ENCODE data around the gene ATXN7L3B.

Gene ATXN7L3B

GRCh38 chr12:74541074-74541473 lies 3.4 kb downstream of the ATXN7L3B start:
- in situ Hi-C loops (cut with MboI; ENCODE audit: low pct_unique_long_range_greater_than_20kb, low sequenced_read_pairs), result no loop called here
- peak; percentile 10 for DNase-seq

- DNase-seq, result no peak
- in situ Hi-C loops (cut with MboI; ENCODE audit: low pct_unique_long_range_greater_than_20kb, low sequenced_read_pairs), result no loop called here
Measured at GRCh38 chr12:74547249-74547648, 9.6 kb downstream of the ATXN7L3B start.

- no peak for DNase-seq
- in situ Hi-C loops (cut with MboI; ENCODE audit: low pct_unique_long_range_greater_than_20kb, low sequenced_read_pairs), result no loop called here
Measured at GRCh38 chr12:74551291-74551690, 13.7 kb downstream of the ATXN7L3B start.

- in situ Hi-C loops (cut with MboI; ENCODE audit: low pct_unique_long_range_greater_than_20kb, low sequenced_read_pairs), result no loop called here
Measured at GRCh38 chr12:74552201-74552600, 14.6 kb downstream of the ATXN7L3B start.

GRCh38 chr12:74559728-74560127 lies 22.1 kb downstream of the ATXN7L3B start:
- in situ Hi-C loops (cut with MboI; ENCODE audit: low pct_unique_long_range_greater_than_20kb, low sequenced_read_pairs), result no loop called here
- DNase-seq, result no peak

More at GRCh38 chr12:74552201-74552600, 14.6 kb downstream of the ATXN7L3B start:
- no peak for DNase-seq

GRCh38 chr12:74563927-74564326 lies 26.3 kb downstream of the ATXN7L3B start:
- DNase-seq, result no peak
- in situ Hi-C loops (cut with MboI; ENCODE audit: low pct_unique_long_range_greater_than_20kb, low sequenced_read_pairs), result no loop called here

GRCh38 chr12:74578486-74578885 lies 40.9 kb downstream of the ATXN7L3B start:
- in situ Hi-C loops (cut with MboI; ENCODE audit: low pct_unique_long_range_greater_than_20kb, low sequenced_read_pairs), result no loop called here
- DNase-seq, result no peak

GRCh38 chr12:74579446-74579845 lies 41.8 kb downstream of the ATXN7L3B start:
- no peak for DNase-seq
- in situ Hi-C loops (cut with MboI; ENCODE audit: low pct_unique_long_range_greater_than_20kb, low sequenced_read_pairs), result no loop called here

- DNase-seq, result no peak
- in situ Hi-C loops (cut with MboI; ENCODE audit: low pct_unique_long_range_greater_than_20kb, low sequenced_read_pairs), result no loop called here
Measured at GRCh38 chr12:74579981-74580380, 42.3 kb downstream of the ATXN7L3B start.

GRCh38 chr12:74581439-74581838 lies 43.8 kb downstream of the ATXN7L3B start:
- in situ Hi-C loops (cut with MboI; ENCODE audit: low pct_unique_long_range_greater_than_20kb, low sequenced_read_pairs), result no loop called here
- no peak for DNase-seq

GRCh38 chr12:74584483-74585062 lies 46.9 kb downstream of the ATXN7L3B start:
- DNase-seq, result no peak
- in situ Hi-C loops (cut with MboI; ENCODE audit: low pct_unique_long_range_greater_than_20kb, low sequenced_read_pairs), result no loop called here

- in situ Hi-C loops (cut with MboI; ENCODE audit: low pct_unique_long_range_greater_than_20kb, low sequenced_read_pairs), result no loop called here
- DNase-seq, result no peak
Measured at GRCh38 chr12:74586251-74586650, 48.6 kb downstream of the ATXN7L3B start.

Measured in KBM-7 (cell line).